HG03175 (cell line): ENCODE results near the gene CTAGE1.

Experiments used
- ATAC-seq: cut with Tn5 transposase; IDR thresholded peaks from one replicate; pipeline ENCODE4 v1.9.1; 2021; ENCODE audit warnings: mild to moderate bottlenecking, moderate library complexity; ENCODE audit not compliant: unreplicated experiment

The CTAGE1 gene

GRCh38 chr18:22436136-22436535, 18.4 kb upstream of the CTAGE1 start:
- no peak for ATAC-seq

DNA sequence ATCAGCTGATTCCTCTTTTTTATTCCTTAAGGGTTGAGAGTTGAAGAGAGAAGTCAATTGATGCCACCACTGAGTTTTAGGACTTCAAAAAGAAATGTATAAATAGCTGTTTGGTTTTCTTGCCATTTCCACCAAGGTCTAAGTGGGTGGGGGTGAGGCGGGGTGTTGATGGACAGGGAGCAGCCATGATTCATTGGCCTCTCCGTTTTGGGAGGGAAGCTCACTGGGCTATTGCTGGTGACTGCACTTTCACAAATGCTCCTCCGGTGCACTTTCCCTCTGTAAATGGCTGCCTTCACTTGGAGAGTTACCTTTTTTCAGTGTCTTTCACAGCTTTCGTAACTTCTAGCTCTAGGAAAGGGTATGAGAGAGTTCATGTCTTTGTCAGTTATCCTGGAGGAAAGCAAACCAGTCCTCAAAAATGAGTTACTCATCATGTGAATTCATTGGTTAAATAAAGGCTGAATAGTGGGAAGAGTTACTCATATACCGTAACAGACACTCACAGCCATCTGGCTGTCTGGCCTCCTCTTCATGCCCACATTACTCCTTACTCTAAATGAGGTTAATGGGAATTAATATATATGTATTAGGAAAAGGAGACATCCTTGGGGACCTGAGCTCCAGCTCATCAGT, 17.4 kb upstream of the CTAGE1 start:
- ATAC-seq: no peak

- ATAC-seq: no peak
These were observed 16.2 kb upstream of the CTAGE1 start for GRCh38 chr18:22433956-22434355.

DNA sequence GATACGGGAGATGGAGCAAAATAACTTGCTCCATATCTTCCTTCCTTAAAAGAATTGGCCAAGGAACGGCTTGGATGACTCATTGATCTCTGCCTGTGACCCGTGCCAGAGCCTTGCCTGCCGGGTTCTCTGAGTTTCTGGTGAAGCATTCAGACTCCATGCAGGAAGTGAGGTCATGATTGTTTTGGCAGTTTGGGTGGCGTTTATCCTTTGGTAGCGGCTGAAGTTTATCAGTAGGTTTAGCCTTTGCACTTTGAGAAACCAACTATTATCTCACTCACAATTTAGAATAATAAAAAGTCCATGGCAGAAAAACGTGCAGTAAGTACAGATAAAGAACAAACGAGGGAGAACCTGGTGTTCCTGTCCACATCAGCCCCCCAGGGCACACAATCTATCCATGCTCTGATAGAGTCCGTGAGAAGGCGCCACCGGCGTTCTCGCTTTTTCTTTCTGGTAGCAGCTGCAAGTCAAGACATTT, 15.0 kb upstream of the CTAGE1 start:
- ATAC-seq: no peak

DNA sequence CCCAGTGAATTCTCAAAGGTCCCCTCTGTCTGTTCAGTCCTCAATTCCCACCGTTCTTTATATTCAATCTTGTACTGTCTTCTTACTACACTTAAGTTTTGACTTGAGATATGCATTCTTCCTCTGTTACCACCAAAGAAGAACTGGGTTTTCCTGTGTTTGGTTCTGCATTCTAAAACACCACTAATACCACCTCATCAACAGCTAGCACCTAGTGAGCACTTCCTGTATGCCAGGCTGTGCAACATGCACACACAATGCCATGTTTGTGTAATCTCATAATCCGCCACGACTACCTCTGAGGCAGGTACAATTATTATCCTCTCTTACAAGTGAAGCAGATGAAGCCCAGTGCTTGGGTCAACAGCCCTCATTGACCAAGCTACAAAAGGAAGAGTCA, 11.8 kb upstream of the CTAGE1 start:
- no peak for ATAC-seq

GRCh38 chr18:22428672-22429071, 11.0 kb upstream of the CTAGE1 start:
- ATAC-seq: no peak

GRCh38 chr18:22427822-22428549, 10.3 kb upstream of the CTAGE1 start:
- no peak for ATAC-seq

DNA sequence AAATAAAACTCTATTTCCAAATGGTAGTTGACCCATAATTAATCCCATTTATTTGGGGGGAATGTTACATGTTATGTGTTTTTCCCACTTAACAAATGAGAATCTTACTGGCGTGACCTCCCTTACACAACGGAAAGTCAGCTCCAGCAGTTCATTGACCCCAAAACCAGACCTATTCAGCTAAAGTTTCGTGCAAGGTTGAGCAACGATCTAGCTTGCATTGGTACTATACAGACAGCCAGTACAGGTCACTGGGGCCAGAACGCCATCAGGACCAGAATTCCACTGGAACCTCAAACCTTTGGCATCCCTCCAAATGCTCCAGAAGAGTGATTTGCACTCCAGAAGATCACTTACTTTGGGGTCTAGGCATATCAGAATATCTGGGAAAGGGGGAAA, 6.8 kb upstream of the CTAGE1 start:
- ATAC-seq: no peak

DNA sequence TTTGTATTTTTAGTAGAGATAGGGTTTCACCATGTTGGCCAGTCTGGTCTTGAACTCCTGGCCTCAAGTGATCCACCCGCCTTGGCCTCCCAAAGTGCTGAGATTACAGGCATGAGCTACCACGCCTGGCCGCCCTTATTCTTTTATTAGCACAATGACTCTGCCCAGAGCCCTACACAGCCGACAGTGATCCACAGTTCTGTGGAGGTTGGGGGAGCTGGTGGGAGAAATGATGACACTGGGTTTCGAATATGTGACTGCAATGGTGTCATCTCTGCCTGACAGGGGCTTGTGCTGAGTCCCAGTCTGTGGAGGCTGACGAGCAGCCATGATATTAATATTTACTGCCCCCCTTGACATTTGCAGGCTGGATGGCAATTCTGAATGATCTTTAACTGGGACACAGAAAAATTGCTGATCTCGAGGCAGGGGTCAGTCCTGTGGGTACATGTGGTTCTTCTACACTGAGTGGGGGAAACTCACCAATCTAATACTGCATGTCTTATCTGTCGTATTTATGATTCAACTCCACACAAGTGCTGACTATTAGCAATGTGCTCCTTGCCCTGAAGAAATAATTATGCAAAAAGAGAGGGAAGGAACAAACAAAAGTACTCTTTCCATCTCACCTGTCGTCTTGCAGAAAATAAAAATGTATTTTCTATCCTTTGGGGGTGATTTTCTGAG, 6.3 kb upstream of the CTAGE1 start:
- no peak for ATAC-seq

DNA sequence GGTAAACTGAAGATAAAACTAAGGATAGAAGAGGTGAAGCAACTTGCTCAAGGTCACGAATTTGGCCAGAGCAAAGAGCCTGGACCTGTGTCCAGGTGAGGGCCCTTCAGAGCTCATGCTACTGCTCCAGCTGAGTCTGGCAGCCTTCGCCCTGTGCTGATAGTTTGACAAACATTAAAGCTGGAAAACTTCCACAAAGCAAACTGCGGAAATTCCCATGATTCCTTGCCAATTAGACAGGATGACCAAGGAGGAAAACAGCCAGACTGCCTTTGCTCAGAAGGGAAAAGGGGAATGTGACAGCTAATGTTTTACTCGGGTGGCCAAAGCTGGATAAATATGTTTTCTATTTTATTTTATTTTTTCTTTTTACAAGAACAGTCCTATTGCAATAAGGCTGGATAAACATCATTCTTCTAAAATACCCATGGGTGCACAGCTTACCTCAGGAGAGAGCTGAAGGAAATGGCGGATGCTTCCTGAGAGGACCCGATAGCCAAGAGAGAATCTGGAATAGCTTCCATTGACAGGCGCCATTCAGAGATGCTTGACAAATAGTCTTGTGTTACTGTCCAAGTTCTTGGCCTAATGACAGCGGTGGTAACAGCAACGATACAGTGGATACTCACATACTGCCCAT, 5.3 kb upstream of the CTAGE1 start:
- no peak for ATAC-seq

GRCh38 chr18:22420652-22421051, 2.9 kb upstream of the CTAGE1 start:
- ATAC-seq: no peak

DNA sequence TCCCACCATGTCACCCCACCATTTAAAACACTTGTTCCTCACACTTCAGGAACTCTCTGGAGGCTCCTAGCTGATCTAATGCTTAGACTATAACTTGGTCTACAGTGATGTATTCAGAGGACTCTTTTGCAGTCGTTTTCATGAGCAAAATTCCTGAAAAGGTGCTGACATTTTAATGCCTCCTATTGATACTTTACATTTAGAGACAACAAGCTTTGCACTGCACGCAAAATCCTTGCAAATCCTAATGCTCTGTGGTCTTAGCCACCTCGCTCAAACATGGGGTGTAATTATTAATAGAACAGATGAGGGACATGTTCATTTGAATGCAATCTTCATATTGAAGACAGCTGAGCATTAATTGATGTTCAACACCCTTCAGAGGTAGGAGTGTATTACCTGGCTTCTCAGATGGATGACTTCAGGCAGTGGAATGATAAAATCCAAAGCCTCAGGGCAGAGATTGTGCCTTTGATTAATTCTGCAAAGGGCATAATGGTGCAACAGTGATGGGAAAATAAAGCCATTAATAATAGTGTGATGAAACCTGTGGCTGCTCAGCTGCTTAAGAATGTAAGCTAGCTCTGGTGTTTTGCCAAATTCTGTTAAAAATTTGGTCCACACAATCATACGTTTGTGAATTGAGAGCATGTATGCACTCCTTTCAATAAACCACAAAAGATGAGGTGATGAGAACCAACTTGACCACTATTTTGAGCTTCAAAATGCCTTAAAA, 5.4 kb downstream of the CTAGE1 start:
- ATAC-seq: no peak

GRCh38 chr18:22411446-22411845, 6.3 kb downstream of the CTAGE1 start:
- ATAC-seq: no peak

- ATAC-seq: no peak
These were observed 7.6 kb downstream of the CTAGE1 start for GRCh38 chr18:22410126-22410525.

- no peak for ATAC-seq
These were observed 8.3 kb downstream of the CTAGE1 start for GRCh38 chr18:22409445-22409844.

GRCh38 chr18:22408059-22408458, 9.7 kb downstream of the CTAGE1 start:
- no peak for ATAC-seq

DNA sequence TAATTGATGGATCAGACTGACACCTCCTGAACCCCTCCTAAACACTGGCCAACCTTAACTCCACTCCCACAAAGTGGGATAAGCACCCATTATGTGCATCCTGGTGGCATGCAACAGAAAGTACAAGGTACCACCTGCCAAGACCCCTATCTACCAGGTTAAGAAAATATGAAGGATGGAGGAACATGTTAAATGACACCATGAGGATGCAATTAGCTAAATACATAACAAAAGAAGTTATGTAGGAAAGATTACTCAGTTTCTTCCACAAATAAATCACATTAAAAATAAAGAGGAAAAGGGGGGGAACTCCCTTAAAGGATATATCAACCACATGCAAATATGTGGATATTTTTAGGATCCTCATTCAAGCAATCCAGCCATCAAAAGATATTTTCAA, 12.6 kb downstream of the CTAGE1 start:
- no peak for ATAC-seq

DNA sequence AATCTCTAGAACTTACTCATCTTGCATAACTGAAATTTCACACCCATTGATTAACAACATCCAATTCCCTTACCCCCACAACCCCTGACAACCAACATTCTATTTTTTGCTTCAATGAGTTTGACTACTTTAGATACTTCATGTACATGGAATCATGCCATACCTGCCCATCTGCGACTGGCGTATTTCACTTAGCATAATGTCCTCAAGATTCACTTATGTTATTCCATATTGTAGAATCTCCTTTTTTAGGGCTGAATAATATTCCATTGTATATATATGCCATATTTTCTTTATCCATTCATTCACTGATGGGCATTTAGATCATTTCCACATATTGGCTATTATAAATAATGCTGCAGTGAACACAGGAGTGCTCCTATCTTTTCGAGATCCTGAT, 13.8 kb downstream of the CTAGE1 start:
- no peak for ATAC-seq

- ATAC-seq: no peak
These were observed 17.8 kb downstream of the CTAGE1 start for GRCh38 chr18:22399949-22400348.

DNA sequence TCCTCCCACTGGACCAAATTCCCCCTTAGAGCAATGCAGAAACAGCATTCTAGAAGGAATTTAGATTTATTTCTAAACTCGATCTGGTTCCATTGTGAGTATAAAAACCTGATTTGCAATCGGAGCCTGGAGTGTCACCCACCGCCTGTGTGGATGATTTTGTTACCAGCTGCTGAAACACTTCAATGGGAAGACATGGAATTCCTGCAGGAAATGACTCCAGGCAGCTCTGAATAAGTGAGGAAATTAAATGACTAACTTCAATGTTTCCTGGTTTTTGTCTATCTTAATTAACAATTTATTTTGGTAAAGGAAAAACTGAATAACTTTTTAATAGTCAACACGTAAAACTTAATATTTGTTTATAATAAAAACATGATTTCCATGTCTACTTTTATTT, 19.3 kb downstream of the CTAGE1 start:
- ATAC-seq: no peak

- ATAC-seq: no peak
These were observed 23.3 kb downstream of the CTAGE1 start for GRCh38 chr18:22394428-22394827.
